Heart right ventricle (tissue), 16 donors: ENCODE data around the gene PIK3C2G. TPM values are rescaled to one million over a fixed set of nuclear protein-coding genes. Genes with fewer than 3 reads are reported as not detected.

Experiments used
- ATAC-seq, 8 donors: fragments of 200-7000 bp; cut with Tn5 transposase; one replicate each; pipeline ENCODE4 v1.9.1; 2020; ENCODE audit warnings: mild to moderate bottlenecking in 8 of 8, moderate library complexity in 8 of 8, moderate number of reproducible peaks in 1 of 8
- DNase-seq, 2 donors: peaks; one replicate each; pipeline ENCODE4 v3.0.0-alpha.2; 2020
- H3K27ac ChIP-seq, 10 donors: fragments of 200-600 bp; sonication (generic) in 2 of 10; one replicate each; pipeline versions ENCODE4 v1.5.0 to v1.8.0; 2020 to 2022; ENCODE audit warnings: mild to moderate bottlenecking in 3 of 10
- H3K27me3 ChIP-seq, 7 donors: fragments of 200-600 bp; one replicate each; pipeline ENCODE4 v1.8.0; 2021 to 2022; ENCODE audit warnings: mild to moderate bottlenecking in 2 of 7
- H3K36me3 ChIP-seq, 9 donors: fragments of 200-600 bp; sonication (generic) in 1 of 9; one replicate each; pipeline versions ENCODE4 v1.5.0 to v1.8.0; 2020 to 2022; ENCODE audit warnings: mild to moderate bottlenecking in 2 of 9
- H3K4me1 ChIP-seq, 9 donors: fragments of 200-600 bp; sonication (generic) in 1 of 9; one replicate each; pipeline versions ENCODE4 v1.5.0 to v1.8.0; 2020 to 2022; ENCODE audit warnings: mild to moderate bottlenecking in 4 of 9
- H3K4me3 ChIP-seq, 10 donors: fragments of 200-600 bp; sonication (generic) in 2 of 10; one replicate each; pipeline versions ENCODE4 v1.5.0 to v1.8.0; 2020 to 2022; ENCODE audit warnings: mild to moderate bottlenecking in 7 of 10, moderate library complexity in 2 of 10
- H3K9me3 ChIP-seq, 11 donors: fragments of 200-600 bp in 10 of 11; sonication (generic) in 2 of 11; one replicate each; pipeline versions ENCODE4 v1.5.0 to v1.8.0; 2013 to 2022; ENCODE audit warnings: mild to moderate bottlenecking in 2 of 11, control low read depth in 1 of 11, moderate library complexity in 1 of 11
- CTCF ChIP-seq, 9 donors: fragments of 200-600 bp; sonication (generic) in 2 of 9; IDR thresholded peaks; one replicate each; pipeline versions ENCODE4 v1.5.0 to v1.8.0; 2021 to 2022; ENCODE audit warnings: antibody characterized with exemption in 9 of 9, mild to moderate bottlenecking in 5 of 9, moderate library complexity in 1 of 9
- WGBS, 2 donors: extraction: QIAGEN DNeasy Blood & Tissue Kit; methylation state at CpG; one replicate each; pipeline ENCODE4 v1.1.7; 2013; ENCODE audit warnings: inconsistent platforms in 1 of 2; 5-methylcytosine and 5-hydroxymethylcytosine counted together
- intact Hi-C, 10 donors: fragments of 100-400 bp; cut with DNase I; formaldehyde crosslinking; loops; one replicate each; pipeline versions ENCODE4 v1.11.1 to v1.14.2; 2022
- polyA plus RNA-seq, 2 donors: library from polyadenylated mRNA; stranded (reverse); fragments of 200-250 nt; gene quantifications; one replicate each; pipeline ENCODE4 v1.2.3, GENCODE V29; 2013
- total RNA-seq, 10 donors: library from RNA; stranded (reverse); fragmentation: NEBNext Ultra II Directional in 3 of 10; extraction: Animal tissue kit (Norgen Biotek cat#: 25700) in 3 of 10; gene quantifications; one replicate each; pipeline versions ENCODE4 v1.2.1 to v1.2.4, GENCODE V29; 2021 to 2023
- donor health status: Arrhythmogenic right ventricular cardiomyopathy.
- donor health status: ischemic (EF 13 %, LVEDD 7.1; RV severe dilation, severe dysfunction).
- donor health status: healthy with polysubstance abuse.
- donor health status: DM: no; HTN: yes; CAD: no.
- donor health status: DM: no; HTN: no; CAD: no.
- donor health status: ischemic (EF 25% LVEDD 6.9; RV normal size, moderate dysfunction).
- donor health status: ischemic (EF 25% LVEDD 5.7; RV mildly dilated, moderate dysfunction).
- donor health status: healthy.
- donor health status: DM: yes; HTN: yes; CAD: no.
- donor health status: Ischemic cardiomyopathy.
- donor health status: ischemic (EF 35%, LVEDD 5.7; RV mildly dilated, moderate dysfunction).
- donor health status: nonischemic (EF 11% LVEDD 7.7; RV severe dilation, severe dysfunction).
- donor health status: DM: yes; HTN: yes; CAD: no.
- donor health status: PGD.
- donor health status: ischemic (EF 29% LVEDD 5.4; RV normal size, mild dysfunction).
- donor health status: nonischemic (EF 23%, LVEDD 6.1; RV moderate dilation, normal function).

The PIK3C2G gene
- total and polyA plus RNA-seq, 12 donors = not detected

GRCh38 chr12:18415227-18415626, 153.9 kb downstream of the PIK3C2G start:
- ATAC-seq (no peak), DNase-seq (no peak)
- Histone ChIP-seq H3K27me3 (no peaks in the 10 kb centered on the region), H3K4me1 (no peaks in the 10 kb centered on the region), H3K9me3 (no peaks in the 10 kb centered on the region), H3K27ac (no peak overlapping the region), H3K4me3 (no peak overlapping the region), H3K36me3 (no peaks in the 10 kb centered on the region)
- intact Hi-C loops = no loop called here
- WGBS, 2 donors = 69% methylated on average over 4 of the region's 4 CpGs
- TF ChIP-seq CTCF (IDR thresholded peaks at IDR 0.05) = no peak

GRCh38 chr12:18416412-18416811, 155.1 kb downstream of the PIK3C2G start:
- intact Hi-C loops = no loop called here
- ATAC-seq = no peak
- Histone ChIP-seq H3K9me3 (no peaks in the 10 kb centered on the region), H3K4me3 (no peak overlapping the region), H3K27me3 (no peaks in the 10 kb centered on the region), H3K27ac (no peak overlapping the region), H3K36me3 (no peaks in the 10 kb centered on the region), H3K4me1 (no peaks in the 10 kb centered on the region)
- WGBS, 2 donors = 94 to 99% methylated on average over 2 of the region's 2 CpGs
- no peak for DNase-seq
- no peak for TF ChIP-seq CTCF (IDR thresholded peaks at IDR 0.05)

GRCh38 chr12:18419311-18419710, 158.0 kb downstream of the PIK3C2G start:
- Histone ChIP-seq H3K27me3 (no peaks in the 10 kb centered on the region), H3K27ac (no peak overlapping the region), H3K9me3 (no peaks in the 10 kb centered on the region), H3K4me3 (no peak overlapping the region), H3K4me1 (no peaks in the 10 kb centered on the region), H3K36me3 (no peaks in the 10 kb centered on the region)
- no peak for TF ChIP-seq CTCF (IDR thresholded peaks at IDR 0.05)
- no peak for DNase-seq
- no peak for ATAC-seq
- intact Hi-C loops = no loop called here
- WGBS, 2 donors = 83 to 87% methylated on average over 4 of the region's 4 CpGs

GRCh38 chr12:18421867-18422266, 160.5 kb downstream of the PIK3C2G start:
- Histone ChIP-seq H3K27me3 (no peaks in the 10 kb centered on the region), H3K36me3 (no peaks in the 10 kb centered on the region), H3K4me1 (no peaks in the 10 kb centered on the region), H3K9me3 (no peaks in the 10 kb centered on the region), H3K27ac (no peak overlapping the region), H3K4me3 (no peak overlapping the region)
- ATAC-seq (no peak), DNase-seq (no peak)
- no peak for TF ChIP-seq CTCF (IDR thresholded peaks at IDR 0.05)
- intact Hi-C loops = no loop called here
- 63 to 85% methylated on average over 3 of the region's 3 CpGs for WGBS, 2 donors

- ATAC-seq = no peak
- intact Hi-C loops = no loop called here
- no peaks in the 10 kb centered on the region for H3K9me3 ChIP-seq
Observed at GRCh38 chr12:18422871-18423270, 161.6 kb downstream of the PIK3C2G start.

More at GRCh38 chr12:18422871-18423270, 161.6 kb downstream of the PIK3C2G start:
- DNase-seq = no peak
- no peaks in the 10 kb centered on the region for H3K36me3 ChIP-seq
- H3K4me1 ChIP-seq = no peaks in the 10 kb centered on the region
- H3K27me3 ChIP-seq = no peaks in the 10 kb centered on the region
- no peak for TF ChIP-seq CTCF (IDR thresholded peaks at IDR 0.05)
- H3K4me3 ChIP-seq = no peak overlapping the region
- H3K27ac ChIP-seq = no peak overlapping the region
